GM19023 (cell line): ENCODE results near the gene KPNA5.
"Not testable (repeated sequence)": the region's sequence is repeated elsewhere in the genome, so short reads cannot be mapped to it uniquely, and the experiment has no call there.

ENCODE experiments used
- ATAC-seq: cut with Tn5 transposase; IDR thresholded peaks from one replicate; pipeline ENCODE4 v1.9.1; 2021; ENCODE audit warnings: mild to moderate bottlenecking, moderate library complexity; ENCODE audit not compliant: unreplicated experiment

Gene KPNA5

GRCh38 chr6:116697480-116697879 lies 16.5 kb downstream of the KPNA5 start:
- ATAC-seq: no peak

GRCh38 chr6:116703888-116704287 lies 22.9 kb downstream of the KPNA5 start:
- ATAC-seq: not testable (repeated sequence)

- no peak for ATAC-seq
Observed at GRCh38 chr6:116705917-116706316, 24.9 kb downstream of the KPNA5 start.

GRCh38 chr6:116714296-116714695 lies 33.3 kb downstream of the KPNA5 start:
- no peak for ATAC-seq

- no peak for ATAC-seq
Observed at GRCh38 chr6:116714761-116715160, 33.8 kb downstream of the KPNA5 start.

DNA sequence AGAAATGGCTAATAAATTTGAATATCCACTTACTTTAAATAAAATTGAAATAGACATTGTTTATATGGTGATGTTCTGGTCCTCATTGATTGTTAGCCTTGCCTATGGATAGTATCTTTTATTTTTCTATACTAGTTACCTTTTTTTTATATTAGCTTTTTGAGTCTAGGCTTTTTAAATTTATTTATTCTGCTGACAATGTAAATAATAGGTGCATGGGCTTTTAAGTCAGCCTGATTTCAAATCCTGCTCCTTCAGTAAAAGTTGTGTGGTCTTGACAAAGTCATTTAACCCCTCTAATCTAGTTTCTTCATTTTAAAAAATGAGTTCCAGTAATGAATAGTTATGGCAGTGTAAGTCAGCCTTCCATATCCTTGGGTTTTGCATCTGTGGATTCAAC lies 45.9 kb downstream of the KPNA5 start:
- no peak for ATAC-seq

GRCh38 chr6:116730513-116730912 lies 49.5 kb downstream of the KPNA5 start:
- ATAC-seq: no peak

GRCh38 chr6:116737004-116737403 lies 56.0 kb downstream of the KPNA5 start:
- no peak for ATAC-seq

- ATAC-seq: not testable (repeated sequence)
Observed at GRCh38 chr6:116740486-116740885, 59.5 kb downstream of the KPNA5 start.

- ATAC-seq: no peak
Observed at GRCh38 chr6:116741571-116741970, 60.6 kb downstream of the KPNA5 start.

GRCh38 chr6:116745176-116745575 lies 64.2 kb downstream of the KPNA5 start:
- ATAC-seq: no peak

DNA sequence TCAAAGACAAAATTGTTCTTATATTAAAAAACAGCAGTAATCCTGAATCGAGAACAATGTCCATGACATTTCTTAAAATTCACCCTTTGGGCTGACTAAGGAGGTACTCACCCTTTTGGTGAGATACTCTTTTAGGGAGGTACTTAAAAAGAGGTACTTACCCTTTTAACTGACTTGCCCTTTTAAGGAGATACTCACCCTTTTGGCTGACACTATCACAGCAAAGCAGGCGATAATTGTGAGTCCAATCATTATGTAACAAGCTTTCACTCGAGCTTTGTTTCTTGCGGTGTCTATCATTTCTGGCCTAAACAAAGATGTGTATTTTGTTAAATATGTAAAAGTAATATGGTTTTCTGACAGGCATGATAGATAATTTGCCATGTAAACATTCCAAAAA lies 80.8 kb downstream of the KPNA5 start:
- no peak for ATAC-seq

DNA sequence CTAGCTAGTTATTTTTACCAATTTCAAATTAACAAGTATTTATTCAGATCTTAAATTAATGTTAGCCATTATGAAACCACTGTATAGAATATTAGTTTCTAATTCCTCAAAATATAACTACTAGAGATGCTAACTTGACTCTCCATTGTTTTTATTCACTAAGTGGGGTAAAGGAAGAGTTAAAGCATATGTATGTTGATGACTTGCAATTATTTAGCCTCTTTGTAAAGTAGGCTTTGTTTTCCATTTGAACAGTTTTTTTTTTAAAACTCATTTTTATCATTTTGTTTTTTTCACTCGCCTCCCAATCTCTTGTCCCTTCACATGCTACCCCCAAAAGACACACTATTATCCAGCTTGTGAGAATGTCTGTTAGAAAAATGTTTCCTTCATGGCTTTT lies 81.2 kb downstream of the KPNA5 start:
- ATAC-seq: no peak

DNA sequence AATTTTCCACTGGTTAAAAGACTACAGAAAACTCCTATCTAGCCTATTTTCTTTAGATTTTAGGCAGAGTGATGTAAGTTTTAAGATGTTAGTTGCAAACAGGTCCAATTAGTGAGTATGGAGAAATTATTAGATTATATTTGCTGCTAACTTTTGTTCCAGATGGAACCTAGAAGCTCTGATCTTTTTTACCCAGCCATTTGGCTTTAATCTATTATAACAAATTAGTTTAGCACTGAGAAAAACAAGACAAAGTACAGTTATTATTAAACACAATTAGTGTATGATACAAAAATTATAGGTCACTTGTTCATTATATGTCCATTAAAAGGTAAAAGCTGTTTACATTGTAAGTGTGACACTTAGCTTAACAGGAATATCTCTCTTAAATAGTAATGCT lies 82.0 kb downstream of the KPNA5 start:
- ATAC-seq: no peak

DNA sequence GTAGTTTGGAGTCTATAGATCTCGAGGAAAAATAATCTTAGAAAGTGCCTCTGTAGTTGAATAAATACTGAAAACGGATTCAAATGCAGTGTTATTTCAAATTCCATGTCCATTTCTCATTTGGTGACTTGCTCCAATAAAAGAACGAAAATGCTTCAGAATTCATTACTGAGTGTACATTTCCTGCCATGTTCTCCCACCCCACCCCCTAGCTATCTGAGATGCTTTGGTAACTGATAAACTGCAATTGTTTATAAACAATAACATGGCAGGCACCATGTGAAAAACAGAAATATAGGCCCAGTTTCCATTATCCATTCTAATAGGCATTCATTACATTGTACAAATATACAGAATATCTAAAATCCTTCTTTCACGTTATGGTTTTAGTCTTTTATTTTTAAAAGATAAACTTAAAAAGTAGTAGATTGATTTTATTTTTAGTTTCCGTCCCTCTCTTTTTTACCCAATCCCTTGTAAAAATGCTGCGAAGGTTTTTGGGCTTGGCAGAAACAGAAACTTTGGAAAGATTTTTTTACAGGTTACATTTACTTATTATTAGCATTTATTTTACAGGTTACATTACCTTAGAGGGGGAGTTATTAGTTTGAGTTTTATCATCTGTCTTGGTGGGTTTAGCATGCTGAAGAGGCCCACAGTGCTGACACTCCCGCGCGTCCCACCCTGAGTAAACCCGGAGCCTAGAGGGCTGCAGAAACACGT lies 83.1 kb downstream of the KPNA5 start:
- ATAC-seq: no peak

GRCh38 chr6:116764629-116764960 lies 83.6 kb downstream of the KPNA5 start:
- ATAC-seq: no peak

DNA sequence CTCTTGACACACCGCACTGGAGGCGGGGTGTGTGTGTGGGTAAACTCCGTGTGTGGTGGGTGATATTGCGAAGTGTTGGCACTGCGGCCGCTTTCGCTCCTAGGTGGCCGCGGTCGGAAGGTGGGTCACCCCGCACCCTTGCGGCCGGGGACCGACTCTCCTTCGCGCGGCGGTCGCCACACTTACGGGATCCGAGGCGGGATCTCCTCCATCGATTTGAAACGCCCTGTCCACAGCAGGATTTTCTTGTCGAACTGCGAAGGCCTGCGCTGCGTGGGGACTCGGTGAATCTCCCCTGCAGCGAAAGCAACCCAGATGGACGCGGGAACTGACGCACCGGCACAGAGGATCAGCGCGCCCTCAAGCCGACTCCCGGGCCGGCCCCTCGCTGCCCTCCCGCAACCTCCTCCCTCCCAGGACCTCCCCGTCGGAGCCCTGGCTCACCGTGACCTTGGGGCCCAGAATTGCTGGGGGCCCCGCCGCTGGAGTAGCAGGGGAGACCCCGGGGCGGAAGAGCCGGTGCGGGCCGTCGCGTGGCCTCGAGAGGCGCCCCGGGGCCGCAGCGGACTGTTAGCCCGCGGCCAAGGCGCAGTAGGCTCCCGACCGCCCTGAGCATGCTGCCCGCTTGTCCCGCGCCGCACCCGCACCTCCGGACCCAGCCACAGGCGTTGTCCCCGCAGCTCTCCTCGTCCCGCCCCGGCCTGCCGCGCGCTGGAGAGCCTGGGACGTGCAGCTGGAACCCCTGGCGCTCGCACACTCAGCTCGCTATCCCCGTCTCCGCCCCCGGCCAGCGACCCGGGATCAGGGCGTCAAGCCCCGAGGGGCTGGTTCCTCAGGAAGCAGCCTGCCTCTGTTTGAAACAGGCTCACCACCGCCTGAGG lies 84.2 kb downstream of the KPNA5 start, which contains the start of gene FAM162B:
FAM162B (minus strand) TSS at position 759 of the 881 bp plus-strand sequence; CDS start at position 616, 143 bp downstream.
- ATAC-seq: no peak

DNA sequence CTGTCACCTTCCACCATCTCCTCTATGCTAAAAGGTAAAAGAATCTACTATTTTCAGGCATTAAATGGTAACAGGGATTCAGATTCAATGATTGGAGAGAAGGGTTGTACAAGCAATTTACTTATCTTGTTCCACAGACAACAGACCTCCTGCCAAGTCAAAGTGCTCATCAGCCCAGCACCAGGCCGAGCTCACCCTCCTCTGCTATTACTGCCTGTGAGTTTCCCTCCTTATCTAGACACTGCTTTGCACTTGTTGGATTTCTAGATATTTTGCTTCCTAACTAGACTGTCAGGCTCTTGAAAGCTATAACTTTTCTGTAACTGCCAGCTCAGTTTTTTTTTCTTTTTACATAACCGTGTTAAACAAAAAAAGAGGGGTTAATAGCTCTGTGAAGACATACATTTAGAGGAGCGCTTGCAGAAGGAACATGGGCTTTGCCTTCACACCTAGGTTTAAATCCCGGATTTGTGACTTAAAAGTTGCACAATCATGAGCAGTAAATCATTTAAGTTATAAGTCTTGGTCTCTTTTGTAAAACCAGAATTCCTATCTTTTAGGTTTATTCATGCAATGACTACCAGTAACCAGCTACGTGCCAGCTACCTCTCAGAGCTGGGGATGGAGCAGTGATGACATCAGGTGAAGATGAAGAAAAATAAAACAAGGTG lies 85.6 kb downstream of the KPNA5 start:
- ATAC-seq: no peak

DNA sequence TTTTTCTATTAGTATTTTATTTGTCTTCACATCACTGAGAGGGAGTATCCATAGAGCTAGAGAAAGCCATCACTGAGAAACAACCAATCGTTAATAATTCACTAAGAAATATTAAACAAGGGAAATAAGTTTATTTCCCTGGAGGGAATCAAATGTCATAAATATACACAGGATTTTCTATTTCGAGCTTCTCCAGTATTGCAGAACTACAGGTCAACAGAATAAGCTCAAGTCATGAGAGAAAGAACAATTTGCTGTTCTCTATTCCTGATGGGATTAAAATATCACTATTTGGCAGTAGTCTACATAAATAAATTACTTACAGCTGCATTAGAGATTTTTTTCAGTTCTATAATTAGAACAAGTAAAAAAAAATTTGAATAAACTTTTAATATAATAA lies 86.7 kb downstream of the KPNA5 start:
- ATAC-seq: no peak

DNA sequence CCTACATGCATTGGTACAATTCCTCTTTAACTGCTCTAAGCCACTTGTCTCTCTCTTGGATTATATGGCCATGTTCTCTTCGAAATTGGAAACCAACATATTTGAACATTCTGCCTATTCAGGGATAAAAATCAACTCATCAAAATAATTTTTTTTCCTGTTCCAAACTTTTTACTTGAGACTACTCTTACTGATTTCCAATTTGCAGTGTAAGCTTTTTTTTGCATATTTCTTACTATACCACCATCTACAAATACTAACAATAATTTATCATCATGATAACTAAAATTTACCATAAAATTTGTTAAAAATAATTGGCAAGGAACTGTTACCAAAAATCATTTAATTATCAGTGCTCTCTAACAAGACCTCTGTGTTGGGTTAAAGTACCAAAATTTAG lies 91.4 kb downstream of the KPNA5 start:
- ATAC-seq: no peak

DNA sequence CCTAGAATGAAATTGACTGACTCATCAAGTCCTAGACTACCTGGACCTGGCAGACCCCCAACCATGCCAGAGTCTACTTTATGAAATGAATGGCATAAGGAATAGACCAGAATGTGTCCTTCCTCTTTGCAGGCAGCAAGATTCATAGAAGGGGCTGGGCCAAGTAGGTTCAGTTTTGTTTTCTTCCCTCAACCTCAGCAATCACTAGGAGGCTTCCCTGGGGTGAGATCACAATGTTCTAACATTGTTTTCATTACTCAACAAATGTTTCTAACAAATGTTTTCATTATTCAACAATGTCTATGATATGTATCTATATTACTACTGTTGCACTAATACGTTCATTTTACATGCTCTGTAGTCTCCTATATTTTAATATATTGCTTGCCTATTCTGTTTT lies 92.9 kb downstream of the KPNA5 start:
- ATAC-seq: no peak
